B cell (primary cell): ENCODE measurements around the gene CDH16.

Experiments used
- CTCF ChIP-seq: fragments of 200-600 bp; IDR thresholded peaks from one replicate; pipeline ENCODE4 v1.8.0; 2022; ENCODE audit warnings: antibody characterized with exemption, mild to moderate bottlenecking
- EZH2 ChIP-seq: IDR thresholded peaks from 2 replicates; pipeline ENCODE4 v1.6.1; 2012; ENCODE audit warnings: borderline replicate concordance, low read depth, mild to moderate bottlenecking, moderate library complexity, low read length; ENCODE audit not compliant: insufficient read depth, poor library complexity, severe bottlenecking

DNA sequence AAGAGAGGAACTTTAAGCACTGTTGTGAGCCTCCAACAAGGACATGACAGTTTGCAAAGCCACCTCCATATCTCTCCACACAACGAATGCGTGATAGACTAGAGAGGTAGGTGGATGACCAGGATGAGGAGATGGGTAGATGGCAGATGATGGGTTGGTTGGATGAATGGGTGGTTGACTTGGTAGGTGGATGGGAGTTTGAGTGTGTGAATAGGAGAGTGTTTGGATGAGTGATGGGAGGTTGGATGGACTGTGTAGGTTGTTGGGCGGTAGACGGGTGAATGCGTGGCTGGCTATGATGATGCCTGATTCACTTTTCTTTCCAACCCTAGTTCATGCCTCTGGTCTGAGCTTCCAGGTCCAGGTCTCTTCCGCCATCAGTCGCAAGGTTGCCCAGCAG lies 4.1 kb downstream of the CDH16 start:
- TF ChIP-seq CTCF (no peak), EZH2 (no peak)
